Measurements from ENCODE around the gene MTTP.

DNA sequence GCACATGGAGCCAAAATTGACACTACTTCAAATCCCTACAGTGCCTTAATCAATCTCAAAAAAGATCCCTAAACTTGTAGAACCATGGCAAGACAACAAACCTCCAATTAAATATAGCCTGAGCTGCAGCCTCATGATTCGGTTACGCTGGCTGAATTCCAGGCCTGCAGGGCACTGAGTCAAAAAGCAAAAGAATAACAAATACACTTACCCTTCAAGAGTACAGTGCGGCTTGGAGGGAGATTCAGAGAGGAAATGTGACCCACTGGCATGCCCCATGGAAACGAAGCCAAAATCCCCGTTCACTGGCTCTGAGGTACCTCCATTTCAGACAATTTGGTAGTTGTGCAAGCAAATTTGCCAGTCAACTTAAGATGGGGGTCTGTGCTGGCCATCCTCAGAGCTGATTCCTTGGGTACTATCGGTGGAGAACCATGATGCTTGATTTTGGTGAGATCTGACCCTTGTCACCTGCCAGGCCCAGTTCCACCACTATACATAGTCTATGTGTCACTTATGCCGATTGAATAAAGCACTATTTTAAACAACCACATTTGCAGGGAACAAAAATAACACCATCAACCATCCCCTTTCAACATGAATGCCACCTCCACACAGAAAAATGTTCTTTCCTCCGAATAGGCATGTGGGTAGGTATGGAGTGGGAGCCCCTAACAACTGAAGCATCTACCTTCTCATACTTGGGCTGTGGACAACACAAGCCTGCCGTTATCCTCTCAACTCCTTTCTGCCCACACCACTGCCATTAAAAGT, 80.9 kb downstream of the MTTP start:
- TF ChIP-seq CTCF (IDR thresholded peaks at IDR 0.05) (no peak), POLR2A (IDR thresholded peaks at IDR 0.05) (no peak)

All from uterus (tissue), 2 donors.